Ishikawa (cell line): ENCODE results near the gene DOC2A.

Experiments used
- EGR1 ChIP-seq: IDR thresholded peaks from 2 replicates; pipeline ENCODE4 v1.6.1; 2012
- FOXM1 ChIP-seq: IDR thresholded peaks from 2 replicates; pipeline ENCODE4 v1.6.1; 2012; ENCODE audit warnings: low read depth, borderline replicate concordance
- TCF12 ChIP-seq: IDR thresholded peaks from 2 replicates; pipeline ENCODE4 v1.6.1; 2012; ENCODE audit warnings: low read depth
- TEAD4 ChIP-seq: IDR thresholded peaks from 2 replicates; pipeline ENCODE4 v1.6.1; 2012
- YY1 ChIP-seq: IDR thresholded peaks from 2 replicates; pipeline ENCODE4 v1.6.1; 2012; ENCODE audit warnings: low read depth
- ZBTB7A ChIP-seq: IDR thresholded peaks from 2 replicates; pipeline ENCODE4 v1.6.1; 2012; ENCODE audit warnings: low read depth
- TF ChIP-seq, protein P1 (sequence below): IDR thresholded peaks from 2 replicates; pipeline ENCODE4 v1.6.1; 2012; ENCODE audit warnings: low read depth, mild to moderate bottlenecking
- TF ChIP-seq, protein P2 (sequence below): IDR thresholded peaks from 2 replicates; pipeline ENCODE4 v1.6.1; 2012

DNA sequence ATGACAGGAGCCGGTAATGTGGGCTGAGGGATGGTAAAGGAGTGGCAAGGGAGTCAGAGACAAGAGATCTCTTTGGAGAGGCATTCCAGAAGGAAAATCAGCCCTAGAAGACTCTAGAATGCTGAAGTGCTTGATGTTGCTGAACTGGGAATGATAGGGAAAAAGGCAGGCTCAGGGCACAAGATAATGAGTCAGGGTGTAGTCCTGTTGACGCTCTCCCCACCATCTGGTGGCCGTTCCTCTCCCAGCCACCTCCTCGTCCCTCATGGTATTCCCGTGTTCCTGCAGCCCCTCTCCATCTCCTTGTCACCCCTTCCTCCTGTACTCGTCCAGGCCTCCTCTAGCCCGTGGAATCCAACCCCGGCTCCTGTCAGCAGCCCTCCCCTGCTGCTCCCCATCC is 43.6 kb upstream of the DOC2A start:
- TF ChIP-seq, protein P1, sequence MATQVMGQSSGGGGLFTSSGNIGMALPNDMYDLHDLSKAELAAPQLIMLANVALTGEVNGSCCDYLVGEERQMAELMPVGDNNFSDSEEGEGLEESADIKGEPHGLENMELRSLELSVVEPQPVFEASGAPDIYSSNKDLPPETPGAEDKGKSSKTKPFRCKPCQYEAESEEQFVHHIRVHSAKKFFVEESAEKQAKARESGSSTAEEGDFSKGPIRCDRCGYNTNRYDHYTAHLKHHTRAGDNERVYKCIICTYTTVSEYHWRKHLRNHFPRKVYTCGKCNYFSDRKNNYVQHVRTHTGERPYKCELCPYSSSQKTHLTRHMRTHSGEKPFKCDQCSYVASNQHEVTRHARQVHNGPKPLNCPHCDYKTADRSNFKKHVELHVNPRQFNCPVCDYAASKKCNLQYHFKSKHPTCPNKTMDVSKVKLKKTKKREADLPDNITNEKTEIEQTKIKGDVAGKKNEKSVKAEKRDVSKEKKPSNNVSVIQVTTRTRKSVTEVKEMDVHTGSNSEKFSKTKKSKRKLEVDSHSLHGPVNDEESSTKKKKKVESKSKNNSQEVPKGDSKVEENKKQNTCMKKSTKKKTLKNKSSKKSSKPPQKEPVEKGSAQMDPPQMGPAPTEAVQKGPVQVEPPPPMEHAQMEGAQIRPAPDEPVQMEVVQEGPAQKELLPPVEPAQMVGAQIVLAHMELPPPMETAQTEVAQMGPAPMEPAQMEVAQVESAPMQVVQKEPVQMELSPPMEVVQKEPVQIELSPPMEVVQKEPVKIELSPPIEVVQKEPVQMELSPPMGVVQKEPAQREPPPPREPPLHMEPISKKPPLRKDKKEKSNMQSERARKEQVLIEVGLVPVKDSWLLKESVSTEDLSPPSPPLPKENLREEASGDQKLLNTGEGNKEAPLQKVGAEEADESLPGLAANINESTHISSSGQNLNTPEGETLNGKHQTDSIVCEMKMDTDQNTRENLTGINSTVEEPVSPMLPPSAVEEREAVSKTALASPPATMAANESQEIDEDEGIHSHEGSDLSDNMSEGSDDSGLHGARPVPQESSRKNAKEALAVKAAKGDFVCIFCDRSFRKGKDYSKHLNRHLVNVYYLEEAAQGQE = no peak
- TF ChIP-seq, protein P2, sequence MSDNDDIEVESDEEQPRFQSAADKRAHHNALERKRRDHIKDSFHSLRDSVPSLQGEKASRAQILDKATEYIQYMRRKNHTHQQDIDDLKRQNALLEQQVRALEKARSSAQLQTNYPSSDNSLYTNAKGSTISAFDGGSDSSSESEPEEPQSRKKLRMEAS = no peak
- TF ChIP-seq YY1 (no peak), EGR1 (no peak), TEAD4 (no peak), TCF12 (no peak), FOXM1 (no peak), ZBTB7A (no peak)
